Kidney epithelial cell (primary cell): Measurements from ENCODE around the gene SWI5. TPM values are rescaled to one million over a fixed set of nuclear protein-coding genes. Genes with fewer than 3 reads are reported as not detected.

Experiments
- DNase-seq: peaks from one replicate; pipeline ENCODE4 v3.0.0-alpha.2; 2010; ENCODE audit warnings: low read depth
- H3K27me3 ChIP-seq: 2 replicates; pipeline ENCODE4 v1.6.0; 2011; ENCODE audit warnings: low read length; ENCODE audit not compliant: control insufficient read depth, insufficient read depth
- H3K36me3 ChIP-seq: 2 replicates; pipeline ENCODE4 v1.5.1; 2011; ENCODE audit warnings: low read length; ENCODE audit not compliant: control insufficient read depth, insufficient read depth
- H3K4me3 ChIP-seq: 2 replicates; pipeline ENCODE4 v1.5.1; 2011; ENCODE audit warnings: low read depth, mild to moderate bottlenecking, control low read depth, low read length
- total RNA-seq: library from RNA; depleted of rRNA; stranded (reverse); fragments of >200 nt; gene quantifications from 2 replicates; pipeline ENCODE4 v1.2.3, GENCODE V29; 2015
- TF ChIP-seq, protein P1 (sequence below): IDR thresholded peaks from 2 replicates; pipeline ENCODE4 v1.5.1; 2011; ENCODE audit warnings: mild to moderate bottlenecking, moderate library complexity, low read length, control low read depth, inconsistent platforms; ENCODE audit not compliant: insufficient read depth, poor library complexity, severe bottlenecking

SWI5 gene
- total RNA-seq, 1 donor from 2014 or later: 45.5 TPM

DNA sequence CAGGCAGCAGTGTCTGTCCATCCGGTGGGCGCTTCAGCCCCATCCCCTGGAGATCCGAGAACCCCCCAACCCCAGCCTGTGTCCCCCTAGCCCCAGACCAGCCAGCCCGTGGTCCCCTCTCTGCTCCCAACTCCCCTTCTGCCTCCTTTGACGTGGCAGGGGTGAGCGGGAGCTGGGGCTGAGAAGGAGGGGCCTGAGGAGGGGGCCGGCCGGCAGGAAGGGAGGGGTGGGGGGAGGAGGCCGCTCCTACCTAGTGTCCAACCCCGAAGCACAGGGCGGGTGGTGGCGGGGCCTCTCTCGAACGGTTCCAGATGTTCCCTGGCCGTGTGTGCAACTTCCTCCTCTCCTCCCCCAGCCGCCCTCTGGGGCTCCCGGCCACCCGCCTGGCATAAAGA lies 31.2 kb upstream of the SWI5 start:
- H3K27me3 ChIP-seq: no peaks in the 10 kb centered on the region
- no peak for DNase-seq
- no peaks in the 10 kb centered on the region for H3K36me3 ChIP-seq
- TF ChIP-seq, protein P1, sequence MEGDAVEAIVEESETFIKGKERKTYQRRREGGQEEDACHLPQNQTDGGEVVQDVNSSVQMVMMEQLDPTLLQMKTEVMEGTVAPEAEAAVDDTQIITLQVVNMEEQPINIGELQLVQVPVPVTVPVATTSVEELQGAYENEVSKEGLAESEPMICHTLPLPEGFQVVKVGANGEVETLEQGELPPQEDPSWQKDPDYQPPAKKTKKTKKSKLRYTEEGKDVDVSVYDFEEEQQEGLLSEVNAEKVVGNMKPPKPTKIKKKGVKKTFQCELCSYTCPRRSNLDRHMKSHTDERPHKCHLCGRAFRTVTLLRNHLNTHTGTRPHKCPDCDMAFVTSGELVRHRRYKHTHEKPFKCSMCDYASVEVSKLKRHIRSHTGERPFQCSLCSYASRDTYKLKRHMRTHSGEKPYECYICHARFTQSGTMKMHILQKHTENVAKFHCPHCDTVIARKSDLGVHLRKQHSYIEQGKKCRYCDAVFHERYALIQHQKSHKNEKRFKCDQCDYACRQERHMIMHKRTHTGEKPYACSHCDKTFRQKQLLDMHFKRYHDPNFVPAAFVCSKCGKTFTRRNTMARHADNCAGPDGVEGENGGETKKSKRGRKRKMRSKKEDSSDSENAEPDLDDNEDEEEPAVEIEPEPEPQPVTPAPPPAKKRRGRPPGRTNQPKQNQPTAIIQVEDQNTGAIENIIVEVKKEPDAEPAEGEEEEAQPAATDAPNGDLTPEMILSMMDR: no peak
- no peak overlapping the region for H3K4me3 ChIP-seq

DNA sequence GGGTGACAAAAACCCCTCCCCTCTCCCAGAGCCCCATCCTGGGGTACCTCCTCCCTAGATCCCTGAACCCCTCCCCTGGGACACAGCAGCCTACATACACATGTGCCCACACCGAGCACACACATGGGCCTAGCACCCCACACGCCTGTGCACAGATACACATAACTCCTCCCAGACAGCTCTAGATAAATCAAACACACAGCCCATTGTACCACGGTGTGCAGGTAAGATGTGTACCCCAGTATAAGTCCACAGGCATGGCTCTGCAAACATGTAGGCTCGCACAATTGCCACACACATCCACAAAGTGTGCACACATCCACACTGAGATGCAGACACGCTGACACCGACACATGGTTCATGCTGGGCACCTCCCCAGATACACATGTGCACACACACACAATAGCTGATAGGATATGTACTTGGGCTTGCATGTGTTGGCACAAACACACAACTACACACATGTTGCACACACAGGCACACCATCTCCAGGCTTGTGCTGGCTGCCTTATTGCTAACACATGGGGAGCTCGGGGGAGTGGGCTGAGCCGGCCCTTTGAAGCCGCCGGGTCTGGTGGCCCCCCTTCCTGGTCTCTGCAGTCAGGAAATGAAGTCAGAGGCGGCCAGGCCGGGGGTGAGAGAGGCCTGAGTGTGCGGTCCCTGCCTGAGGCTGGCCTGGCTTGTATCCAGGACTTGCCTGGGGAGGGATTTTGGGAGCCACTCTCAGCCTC lies 30.5 kb upstream of the SWI5 start:
- TF ChIP-seq, protein P1: no peak
- Histone ChIP-seq H3K27me3 (no peaks in the 10 kb centered on the region), H3K36me3 (no peaks in the 10 kb centered on the region), H3K4me3 (no peak overlapping the region)
- peak; percentile 7 for DNase-seq

DNA sequence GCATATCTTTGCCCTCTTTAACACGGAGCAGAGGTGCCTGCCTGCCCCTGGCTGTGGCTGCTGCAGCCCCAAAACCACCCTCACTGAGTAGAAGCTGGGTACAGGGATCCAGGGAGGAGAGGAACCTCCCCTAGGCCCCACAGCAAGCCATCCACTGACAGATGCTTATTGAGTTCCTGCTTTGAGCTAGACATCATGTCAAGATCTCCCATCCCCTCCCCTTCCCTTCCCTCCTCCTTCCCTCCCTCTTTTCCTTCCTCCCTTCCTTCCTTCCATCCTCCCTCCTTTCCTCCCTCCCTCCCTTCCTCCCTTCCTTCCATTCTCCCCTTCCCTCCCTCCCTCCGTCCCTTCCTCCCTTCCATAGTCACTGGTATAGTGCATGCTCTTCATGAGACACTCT lies 29.6 kb upstream of the SWI5 start:
- Histone ChIP-seq H3K36me3 (no peaks in the 10 kb centered on the region), H3K27me3 (no peaks in the 10 kb centered on the region), H3K4me3 (no peak overlapping the region)
- no peak for DNase-seq
- TF ChIP-seq, protein P1: no peak

DNA sequence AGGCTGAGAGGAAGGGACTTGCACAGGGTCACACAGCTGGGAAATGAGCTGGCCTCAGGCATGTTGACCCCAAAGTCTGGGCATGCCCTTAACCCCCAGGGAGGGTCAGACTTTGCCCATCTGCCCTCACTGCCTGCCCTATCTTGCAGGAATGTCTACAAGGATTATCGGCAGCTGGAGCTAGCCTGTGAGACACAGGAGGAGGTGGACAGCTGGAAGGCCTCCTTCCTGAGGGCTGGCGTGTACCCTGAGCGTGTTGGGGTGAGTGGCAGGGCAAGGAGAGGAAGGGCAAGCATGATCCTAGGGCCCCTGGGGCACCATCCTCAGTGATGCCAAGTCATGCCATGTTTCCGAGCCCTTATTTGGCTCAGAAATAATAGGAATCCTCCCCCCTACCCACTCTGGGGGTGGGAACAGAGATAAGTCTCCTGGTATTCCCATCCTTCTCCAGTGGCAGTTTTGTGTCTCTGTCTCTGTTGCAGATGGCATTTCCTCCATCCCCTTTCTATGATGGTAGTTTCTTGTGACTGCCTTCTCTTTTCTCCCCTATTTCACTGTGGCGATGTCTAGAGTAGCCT lies 28.8 kb upstream of the SWI5 start:
- no peaks in the 10 kb centered on the region for H3K27me3 ChIP-seq
- H3K36me3 ChIP-seq: peaks cover 1% of the 10 kb centered on the region
- TF ChIP-seq, protein P1: no peak
- H3K4me3 ChIP-seq: no peak overlapping the region
- DNase-seq: no peak

DNA sequence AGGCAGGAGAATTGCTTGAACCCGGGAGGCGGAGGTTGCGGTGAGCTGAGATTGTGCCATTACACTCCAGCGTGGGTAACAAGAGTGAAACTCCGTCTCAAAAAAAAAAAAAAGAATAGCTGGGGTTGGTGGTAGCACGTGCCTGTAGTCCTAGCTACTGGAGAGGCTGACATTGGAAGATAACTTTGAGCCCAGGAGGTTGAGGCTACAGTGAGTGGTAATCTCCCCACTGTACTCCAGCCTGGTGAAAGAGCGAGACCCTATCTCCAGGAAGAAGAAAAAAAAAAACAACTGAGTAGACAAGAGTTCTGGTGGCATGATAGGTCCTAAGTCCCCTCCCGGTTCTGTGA lies 26.5 kb upstream of the SWI5 start:
- no peaks in the 10 kb centered on the region for H3K27me3 ChIP-seq
- TF ChIP-seq, protein P1: no peak
- no peak overlapping the region for H3K4me3 ChIP-seq
- no peak for DNase-seq
- H3K36me3 ChIP-seq: peaks cover 1% of the 10 kb centered on the region
